Prostate gland (tissue), 2 donors: ENCODE data around the gene CYS1. TPM values are rescaled to one million over a fixed set of nuclear protein-coding genes. Genes with fewer than 3 reads are reported as not detected.

Experiments used
- DNase-seq: peaks from one replicate; pipeline ENCODE4 v3.0.0-alpha.2; 2019; ENCODE audit warnings: low spot score
- H3K27ac ChIP-seq, 2 donors: fragments of 200-600 bp; sonication (generic); 2 replicates each; pipeline ENCODE4 v1.5.1; 2017 to 2019
- H3K27me3 ChIP-seq: fragments of 200-600 bp; sonication (generic); replicated peaks from 2 replicates; pipeline ENCODE4 v1.5.1; 2019; ENCODE audit not compliant: insufficient read depth
- H3K36me3 ChIP-seq, 2 donors: fragments of 200-600 bp; sonication (generic); 1 replicate in 1 of 2; 2 replicates in 1 of 2; pipeline versions ENCODE4 v1.5.1 to v1.8.1; 2017 to 2019
- H3K4me1 ChIP-seq: fragments of 200-600 bp; sonication (generic); replicated peaks from 2 replicates; pipeline ENCODE4 v1.5.1; 2019
- H3K4me3 ChIP-seq, 2 donors: fragments of 200-600 bp; sonication (generic); 2 replicates each; pipeline ENCODE4 v1.5.1; 2017 to 2019
- H3K9me3 ChIP-seq: fragments of 200-600 bp; sonication (generic); 2 replicates; pipeline ENCODE4 v1.5.1; 2017
- POLR2A ChIP-seq: fragments of 450-650 bp; IDR thresholded peaks from one replicate; pipeline ENCODE4 v1.6.1; 2016; ENCODE audit warnings: antibody characterized with exemption, mild to moderate bottlenecking
- POLR2AphosphoS5 ChIP-seq: sonication (generic); formaldehyde crosslinking; IDR thresholded peaks from one replicate; pipeline ENCODE4 v1.6.1; 2017; ENCODE audit warnings: antibody characterized with exemption
- WGBS: methylation state at CpG from one replicate; pipeline ENCODE4 v1.1.5; 2018; 5-methylcytosine and 5-hydroxymethylcytosine counted together
- intact Hi-C: fragments of 100-400 bp; cut with DNase I; formaldehyde crosslinking; loops from one replicate; pipeline ENCODE4 v1.14.2; 2022
- total RNA-seq, 2 donors: library from RNA; depleted of rRNA; stranded (reverse); fragments of >200 nt; gene quantifications; one replicate each; pipeline ENCODE4 v1.1.0, GENCODE V29; 2016
- TF ChIP-seq, protein P1 (sequence below), 4 experiments: fragments of 200-600 bp in 2 of 4; fragments of 450-650 bp in 2 of 4; sonication (generic) in 2 of 4; IDR thresholded peaks; 1 replicate in 3 of 4; 2 replicates in 1 of 4; pipeline ENCODE4 v1.5.1; 2016 to 2019; ENCODE audit warnings: antibody characterized with exemption in 4 of 4, mild to moderate bottlenecking in 2 of 4, moderate library complexity in 2 of 4

Gene CYS1
- total RNA-seq, 2 donors from 2014 or later = 1.5 to 5.2 TPM

DNA sequence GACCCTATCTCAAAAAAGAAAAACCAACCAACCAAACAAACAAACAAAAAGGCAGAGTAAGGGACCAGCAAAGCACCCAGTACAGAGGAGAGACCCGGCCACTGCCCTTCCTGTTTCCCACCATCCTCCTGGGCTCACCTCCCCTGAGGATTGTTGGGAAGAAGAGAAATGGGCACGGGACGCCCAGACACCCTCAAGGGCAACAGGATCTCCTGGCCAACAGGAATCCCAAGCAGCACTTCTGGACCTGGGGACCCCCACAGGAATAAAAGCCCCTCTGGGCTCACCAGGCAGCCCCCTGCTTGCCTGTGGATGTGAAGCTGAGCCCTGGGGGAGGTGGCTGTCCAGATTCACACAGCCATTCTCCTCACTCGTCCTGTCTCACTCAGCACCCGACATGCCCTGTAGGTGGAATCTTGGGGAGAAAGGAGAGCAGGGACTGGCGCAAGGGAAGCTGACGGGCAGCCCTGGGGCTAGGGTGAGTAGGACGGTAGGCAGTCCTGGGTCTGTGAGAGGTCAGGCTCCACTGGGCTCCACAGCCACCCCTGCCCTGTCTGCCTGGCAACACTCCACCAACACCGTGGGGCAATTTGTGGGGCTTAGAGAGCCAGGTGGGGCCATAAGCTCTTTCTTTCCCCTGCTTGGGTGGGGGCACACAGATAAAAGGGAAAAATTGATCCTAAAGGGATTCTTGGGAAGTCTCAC, 18.8 kb downstream of the CYS1 start:
- no peak for DNase-seq
- Histone ChIP-seq H3K4me1 (no peaks in the 10 kb centered on the region), H3K27me3 (no peaks in the 10 kb centered on the region), H3K9me3 (no peaks in the 10 kb centered on the region), H3K4me3 (no peak overlapping the region), H3K27ac (no peak overlapping the region), H3K36me3 (no peaks in the 10 kb centered on the region)
- TF ChIP-seq POLR2A (no peak), POLR2AphosphoS5 (no peak)
- TF ChIP-seq, protein P1, sequence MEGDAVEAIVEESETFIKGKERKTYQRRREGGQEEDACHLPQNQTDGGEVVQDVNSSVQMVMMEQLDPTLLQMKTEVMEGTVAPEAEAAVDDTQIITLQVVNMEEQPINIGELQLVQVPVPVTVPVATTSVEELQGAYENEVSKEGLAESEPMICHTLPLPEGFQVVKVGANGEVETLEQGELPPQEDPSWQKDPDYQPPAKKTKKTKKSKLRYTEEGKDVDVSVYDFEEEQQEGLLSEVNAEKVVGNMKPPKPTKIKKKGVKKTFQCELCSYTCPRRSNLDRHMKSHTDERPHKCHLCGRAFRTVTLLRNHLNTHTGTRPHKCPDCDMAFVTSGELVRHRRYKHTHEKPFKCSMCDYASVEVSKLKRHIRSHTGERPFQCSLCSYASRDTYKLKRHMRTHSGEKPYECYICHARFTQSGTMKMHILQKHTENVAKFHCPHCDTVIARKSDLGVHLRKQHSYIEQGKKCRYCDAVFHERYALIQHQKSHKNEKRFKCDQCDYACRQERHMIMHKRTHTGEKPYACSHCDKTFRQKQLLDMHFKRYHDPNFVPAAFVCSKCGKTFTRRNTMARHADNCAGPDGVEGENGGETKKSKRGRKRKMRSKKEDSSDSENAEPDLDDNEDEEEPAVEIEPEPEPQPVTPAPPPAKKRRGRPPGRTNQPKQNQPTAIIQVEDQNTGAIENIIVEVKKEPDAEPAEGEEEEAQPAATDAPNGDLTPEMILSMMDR (IDR thresholded peaks at IDR 0.05) = no peak
- intact Hi-C loops = no loop called here
- 83% methylated on average over 9 of the region's 9 CpGs for WGBS

GRCh38 chr2:10059552-10060335, 20.5 kb downstream of the CYS1 start:
- Histone ChIP-seq H3K9me3 (no peaks in the 10 kb centered on the region), H3K27me3 (no peaks in the 10 kb centered on the region), H3K27ac (no peak overlapping the region), H3K4me3 (no peak overlapping the region), H3K36me3 (no peaks in the 10 kb centered on the region), H3K4me1 (no peaks in the 10 kb centered on the region)
- TF ChIP-seq POLR2AphosphoS5 (no peak), POLR2A (no peak)
- TF ChIP-seq, protein P1 (IDR thresholded peaks at IDR 0.05) = no peak
- 84% methylated on average over 20 of the region's 20 CpGs for WGBS
- no peak for DNase-seq
- intact Hi-C loops = no loop called here

DNA sequence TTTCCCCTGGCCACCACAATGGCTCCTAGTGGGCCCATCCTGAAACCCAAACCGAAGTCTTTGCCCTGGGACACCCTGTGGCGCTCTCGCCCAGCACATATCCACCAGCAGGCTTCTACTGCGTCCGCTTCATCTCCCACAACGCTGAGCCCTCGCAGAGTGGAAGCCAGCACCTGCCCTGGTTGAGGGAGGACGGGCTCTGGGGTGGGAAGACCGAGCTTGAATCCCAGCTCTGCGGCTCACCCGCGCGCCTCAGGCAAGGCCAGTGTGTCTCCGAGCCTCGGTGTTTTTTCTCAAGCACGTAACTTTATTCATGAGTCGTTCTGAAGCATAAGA, 21.2 kb downstream of the CYS1 start:
- Histone ChIP-seq H3K27me3 (no peaks in the 10 kb centered on the region), H3K36me3 (no peaks in the 10 kb centered on the region), H3K27ac (no peak overlapping the region), H3K9me3 (no peaks in the 10 kb centered on the region), H3K4me3 (no peak overlapping the region), H3K4me1 (no peaks in the 10 kb centered on the region)
- intact Hi-C loops = no loop called here
- TF ChIP-seq POLR2AphosphoS5 (no peak), POLR2A (no peak)
- TF ChIP-seq, protein P1 (IDR thresholded peaks at IDR 0.05) = no peak
- WGBS = 90% methylated on average over 17 of the region's 17 CpGs
- DNase-seq = no peak

GRCh38 chr2:10058251-10059015, 21.8 kb downstream of the CYS1 start:
- WGBS = 92% methylated on average over 39 of the region's 39 CpGs
- no peaks in the 10 kb centered on the region for H3K4me1 ChIP-seq
- no peaks in the 10 kb centered on the region for H3K27me3 ChIP-seq
- intact Hi-C loops = no loop called here
- DNase-seq = no peak
- no peak overlapping the region for H3K27ac ChIP-seq
- H3K36me3 ChIP-seq = no peaks in the 10 kb centered on the region
- no peaks in the 10 kb centered on the region for H3K9me3 ChIP-seq
- no peak overlapping the region for H3K4me3 ChIP-seq
- TF ChIP-seq, protein P1 (IDR thresholded peaks at IDR 0.05) = no peak
- TF ChIP-seq POLR2A = no peak
- no peak for TF ChIP-seq POLR2AphosphoS5
